NB4 (cell line): ENCODE results near the gene PDIA2.

Experiments
- CTCF ChIP-seq: IDR thresholded peaks from one replicate; pipeline ENCODE4 v1.5.1; 2012; ENCODE audit warnings: low read depth, low read length
- MAX ChIP-seq: IDR thresholded peaks from 2 replicates; pipeline ENCODE4 v1.6.1; 2011; ENCODE audit warnings: low read depth, low read length

- no peak for TF ChIP-seq CTCF
- no peak for TF ChIP-seq MAX
Observed at GRCh38 chr16:301950-302349, 19.0 kb downstream of the PDIA2 start.
